ENCODE results near the gene TOLLIP. TPM values are rescaled to one million over a fixed set of nuclear protein-coding genes. Genes with fewer than 3 reads are reported as not detected.

Gene TOLLIP
- total and polyA plus RNA-seq, 8 donors, result 14.9 to 119 (median 35.8) TPM

- peaks cover 58 to 80% (median 75%) of the 10 kb centered on the region in 4 donors for H3K36me3 ChIP-seq
- no peaks in the 10 kb centered on the region for H3K9me3 ChIP-seq
- no peak overlapping the region for H3K27ac ChIP-seq
- no peak for TF ChIP-seq POLR2A (IDR thresholded peaks at IDR 0.05)
- TF ChIP-seq CTCF (IDR thresholded peaks at IDR 0.05), result no peak
- TF ChIP-seq EP300 (IDR thresholded peaks at IDR 0.05), result no peak
- no peak for TF ChIP-seq POLR2AphosphoS5 (IDR thresholded peaks at IDR 0.05)
- H3K27me3 ChIP-seq, result no peaks in the 10 kb centered on the region
- DNase-seq, result no peak
- H3K4me3 ChIP-seq, result no peak overlapping the region
- intact Hi-C loops (cut with DNase I; ENCODE audit: low total_unique reads), result loop anchor here (10.0 kb wide), 1 partner anchor 223 kb away; no protein-coding TSS in a partner anchor
- WGBS, 5 donors, result 86 to 97% (median 93%) methylated on average over 10 of the region's 10 CpGs
- peaks cover 2 to 9% (median 6%) of the 10 kb centered on the region in 4 donors for H3K4me1 ChIP-seq
Observed at GRCh38 chr11:1292018-1292643, 17.3 kb downstream of the TOLLIP start.

- no peak overlapping the region for H3K4me3 ChIP-seq
- DNase-seq, result no peak
- H3K9me3 ChIP-seq, result no peaks in the 10 kb centered on the region
- peaks cover 0 to 6% (median 2%) of the 10 kb centered on the region in 4 donors for H3K4me1 ChIP-seq
- no peaks in the 10 kb centered on the region for H3K27me3 ChIP-seq
- WGBS, 5 donors, result 91 to 95% (median 93%) methylated on average over 25 to 46 of the region's 46 CpGs
- TF ChIP-seq EP300 (IDR thresholded peaks at IDR 0.05) (no peak), POLR2AphosphoS5 (IDR thresholded peaks at IDR 0.05) (no peak), CTCF (IDR thresholded peaks at IDR 0.05) (no peak), POLR2A (IDR thresholded peaks at IDR 0.05) (no peak)
- intact Hi-C loops (cut with DNase I; ENCODE audit: low total_unique reads), result loop anchor here (10.0 kb wide), 1 partner anchor 223 kb away; no protein-coding TSS in a partner anchor
- H3K27ac ChIP-seq, result no peak overlapping the region
- H3K36me3 ChIP-seq, result peaks cover 64 to 83% (median 81%) of the 10 kb centered on the region in 4 donors
Observed at GRCh38 chr11:1291295-1292017, 18.0 kb downstream of the TOLLIP start.

- H3K4me1 ChIP-seq, result peaks cover 0 to 6% (median 2%) of the 10 kb centered on the region in 4 donors
- no peak for DNase-seq
- 89 to 91% (median 90%) methylated on average over 42 to 43 of the region's 43 CpGs for WGBS, 5 donors
- TF ChIP-seq POLR2AphosphoS5 (IDR thresholded peaks at IDR 0.05), result no peak
- TF ChIP-seq CTCF (IDR thresholded peaks at IDR 0.05), result no peak
- TF ChIP-seq POLR2A (IDR thresholded peaks at IDR 0.05), result no peak
- no peak for TF ChIP-seq EP300 (IDR thresholded peaks at IDR 0.05)
- no peak overlapping the region for H3K4me3 ChIP-seq
- H3K27ac ChIP-seq, result no peak overlapping the region
- intact Hi-C loops (cut with DNase I; ENCODE audit: low total_unique reads), result loop anchor here (10.0 kb wide), 1 partner anchor 224 kb away; no protein-coding TSS in a partner anchor
- H3K36me3 ChIP-seq, result peaks cover 70 to 88% (median 86%) of the 10 kb centered on the region in 4 donors
- H3K9me3 ChIP-seq, result no peaks in the 10 kb centered on the region
- H3K27me3 ChIP-seq, result no peaks in the 10 kb centered on the region
Observed at GRCh38 chr11:1290052-1291040, 19.1 kb downstream of the TOLLIP start.

Data from stomach (tissue), 9 donors.